Smooth muscle cell (in vitro differentiated cells): ENCODE measurements around the gene DKC1. TPM values are rescaled to one million over a fixed set of nuclear protein-coding genes. Genes with fewer than 3 reads are reported as not detected.
"Not testable (repeated sequence)": the region's sequence is repeated elsewhere in the genome, so short reads cannot be mapped to it uniquely, and the experiment has no call there.

ENCODE experiments used
- DNase-seq: peaks from one replicate; lab custom pipeline; 2025; ENCODE audit not compliant: unreplicated experiment; lab: John Stamatoyannopoulos, UW
- H2AFZ ChIP-seq: fragments of 200-600 bp; sonication (generic); 2 replicates; pipeline ENCODE4 v1.6.0; 2016; ENCODE audit warnings: antibody characterized with exemption, low read depth, mild to moderate bottlenecking
- H3F3A ChIP-seq: fragments of 200-600 bp; sonication (generic); 2 replicates; pipeline ENCODE4 v1.6.0; 2017; ENCODE audit warnings: antibody characterized with exemption, low read depth
- H3K27ac ChIP-seq: fragments of 200-600 bp; sonication (generic); 2 replicates; pipeline ENCODE4 v1.5.1; 2016; ENCODE audit warnings: low read depth, mild to moderate bottlenecking
- H3K27me3 ChIP-seq: fragments of 200-600 bp; sonication (generic); 2 replicates; pipeline ENCODE4 v1.6.1; 2016; ENCODE audit warnings: low read depth, mild to moderate bottlenecking
- H3K36me3 ChIP-seq: fragments of 200-600 bp; sonication (generic); 2 replicates; pipeline ENCODE4 v1.5.1; 2016; ENCODE audit warnings: low read depth
- H3K4me1 ChIP-seq: fragments of 200-600 bp; sonication (generic); 2 replicates; pipeline ENCODE4 v1.5.1; 2016; ENCODE audit warnings: low read depth
- H3K4me2 ChIP-seq: fragments of 200-600 bp; sonication (generic); 2 replicates; pipeline ENCODE4 v1.6.0; 2016; ENCODE audit warnings: mild to moderate bottlenecking
- H3K4me3 ChIP-seq: fragments of 200-600 bp; sonication (generic); 2 replicates; pipeline ENCODE4 v1.5.1; 2016; ENCODE audit warnings: mild to moderate bottlenecking
- H3K79me2 ChIP-seq: fragments of 200-600 bp; sonication (generic); 2 replicates; pipeline ENCODE4 v1.6.0; 2016; ENCODE audit warnings: low read depth, mild to moderate bottlenecking
- H3K9ac ChIP-seq: fragments of 200-600 bp; sonication (generic); 2 replicates; pipeline ENCODE4 v1.6.0; 2016; ENCODE audit warnings: low read depth
- H3K9me3 ChIP-seq: fragments of 200-600 bp; sonication (generic); replicated peaks from 2 replicates; pipeline ENCODE4 v1.5.1; 2016; ENCODE audit warnings: low read depth
- H4K20me1 ChIP-seq: fragments of 200-600 bp; sonication (generic); 2 replicates; pipeline ENCODE4 v1.6.0; 2016; ENCODE audit warnings: low read depth
- WGBS: methylation state at CpG from one replicate; pipeline ENCODE4 v1.1.7; 2016; ENCODE audit warnings: low lambda C conversion rate; 5-methylcytosine and 5-hydroxymethylcytosine counted together
- polyA plus RNA-seq: library from polyadenylated mRNA; unstranded; fragments of >200 nt; fragmentation: Nextera tagmentation; extraction: Ambion mirVana; gene quantifications from 2 replicates; pipeline ENCODE4 v1.2.1, GENCODE V29; 2016
- small RNA-seq: library from RNA; depleted of rRNA; stranded (forward); fragments of <200 nt; gene quantifications from one replicate; pipeline ENCODE3, GENCODE V24; 2014
- total RNA-seq: library from RNA; depleted of rRNA; stranded (reverse); fragments of >200 nt; gene quantifications from 2 replicates; pipeline ENCODE4 v1.2.3, GENCODE V29; 2014
- TF ChIP-seq, protein P1 (sequence below): fragments of 200-600 bp; sonication (generic); IDR thresholded peaks from 2 replicates; pipeline ENCODE4 v1.5.1; 2017; ENCODE audit warnings: borderline replicate concordance, mild to moderate bottlenecking, antibody characterized with exemption; ENCODE audit not compliant: insufficient read depth, poor library complexity, severe bottlenecking

Gene DKC1
- total and polyA plus RNA-seq, 2 experiments from 2014 or later, result 18.7 to 35.1 TPM

DNA sequence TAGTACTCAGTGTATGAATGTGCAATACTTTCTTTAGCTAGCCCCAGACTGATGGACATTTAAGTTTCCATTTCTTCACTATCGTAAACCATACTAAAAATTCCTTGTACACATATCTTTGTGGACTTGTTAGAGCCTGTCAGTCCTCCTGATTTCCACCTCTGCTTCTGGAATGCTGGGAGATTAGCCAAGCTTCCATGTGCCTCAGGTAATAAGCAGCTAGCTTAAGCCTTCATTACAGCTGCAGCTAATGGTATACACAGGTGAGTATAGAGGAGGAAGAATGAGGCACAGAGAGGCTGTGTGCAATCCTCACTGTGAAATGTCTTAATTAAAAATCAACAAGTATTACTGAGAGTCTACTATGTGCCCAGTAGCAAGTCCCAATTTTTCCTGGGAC is 62.0 kb downstream of the DKC1 start:
- Histone ChIP-seq H3K4me1 (no peaks in the 10 kb centered on the region), H3K27ac (no peak overlapping the region), H3K4me2 (no peak overlapping the region), H3K79me2 (no peaks in the 10 kb centered on the region), H2AFZ (no peak overlapping the region), H4K20me1 (no peaks in the 10 kb centered on the region), H3F3A (no peaks in the 10 kb centered on the region), H3K36me3 (no peaks in the 10 kb centered on the region), H3K27me3 (no peaks in the 10 kb centered on the region), H3K4me3 (no peak overlapping the region), H3K9me3 (no peaks in the 10 kb centered on the region), H3K9ac (no peak overlapping the region)
- DNase-seq, result no peak
- TF ChIP-seq, protein P1, sequence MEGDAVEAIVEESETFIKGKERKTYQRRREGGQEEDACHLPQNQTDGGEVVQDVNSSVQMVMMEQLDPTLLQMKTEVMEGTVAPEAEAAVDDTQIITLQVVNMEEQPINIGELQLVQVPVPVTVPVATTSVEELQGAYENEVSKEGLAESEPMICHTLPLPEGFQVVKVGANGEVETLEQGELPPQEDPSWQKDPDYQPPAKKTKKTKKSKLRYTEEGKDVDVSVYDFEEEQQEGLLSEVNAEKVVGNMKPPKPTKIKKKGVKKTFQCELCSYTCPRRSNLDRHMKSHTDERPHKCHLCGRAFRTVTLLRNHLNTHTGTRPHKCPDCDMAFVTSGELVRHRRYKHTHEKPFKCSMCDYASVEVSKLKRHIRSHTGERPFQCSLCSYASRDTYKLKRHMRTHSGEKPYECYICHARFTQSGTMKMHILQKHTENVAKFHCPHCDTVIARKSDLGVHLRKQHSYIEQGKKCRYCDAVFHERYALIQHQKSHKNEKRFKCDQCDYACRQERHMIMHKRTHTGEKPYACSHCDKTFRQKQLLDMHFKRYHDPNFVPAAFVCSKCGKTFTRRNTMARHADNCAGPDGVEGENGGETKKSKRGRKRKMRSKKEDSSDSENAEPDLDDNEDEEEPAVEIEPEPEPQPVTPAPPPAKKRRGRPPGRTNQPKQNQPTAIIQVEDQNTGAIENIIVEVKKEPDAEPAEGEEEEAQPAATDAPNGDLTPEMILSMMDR, result no peak
- 81% methylated on average over 1 of the region's 1 CpG for WGBS

DNA sequence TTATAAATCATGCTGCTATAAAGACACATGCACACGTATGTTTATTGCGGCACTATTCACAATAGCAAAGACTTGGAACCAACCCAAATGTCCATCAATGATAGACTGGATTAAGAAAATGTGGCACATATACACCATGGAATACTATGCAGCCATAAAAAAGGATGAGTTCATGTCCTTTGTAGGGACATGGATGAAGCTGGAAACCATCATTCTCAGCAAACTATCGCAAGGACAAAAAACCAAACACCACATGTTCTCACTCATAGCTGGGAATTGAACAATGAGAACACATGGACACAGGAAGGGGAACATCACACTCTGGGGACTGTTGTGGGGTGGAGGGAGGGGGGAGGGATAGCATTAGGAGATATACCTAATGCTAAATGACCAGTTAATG is 62.9 kb downstream of the DKC1 start:
- not testable (repeated sequence) for H3K9ac ChIP-seq, H3K4me3 ChIP-seq, H3K9me3 ChIP-seq, H3K27me3 ChIP-seq, H3K36me3 ChIP-seq, H3K4me1 ChIP-seq, H3F3A ChIP-seq, H3K4me2 ChIP-seq, H2AFZ ChIP-seq, DNase-seq, H3K27ac ChIP-seq, H3K79me2 ChIP-seq, H4K20me1 ChIP-seq
- WGBS, result 91% methylated on average over 3 of the region's 3 CpGs

Small RNAs within 50 kb of the gene (small RNA-seq; reads per million reads assigned to genes)
- not detected for gene SNORA36A

Other genes starting within 250 kb of the DKC1 start
- gene FAM3A, start 246.6 kb upstream of the DKC1 start, total RNA-seq, result 13.6 and 16.0 TPM in 2 replicates
- 49.1 and 53.7 TPM in 2 replicates for gene FAM3A, start 246.6 kb upstream of the DKC1 start, polyA plus RNA-seq
- 32.9 and 37.9 TPM in 2 replicates for gene G6PD, start 216.0 kb upstream of the DKC1 start, total RNA-seq
- 12.9 and 13.5 TPM in 2 replicates for gene G6PD, start 216.0 kb upstream of the DKC1 start, polyA plus RNA-seq
- gene IKBKG, start 215.2 kb upstream of the DKC1 start, total RNA-seq, result 8.3 and 12.5 TPM in 2 replicates
- gene IKBKG, start 215.2 kb upstream of the DKC1 start, polyA plus RNA-seq, result 25.4 and 32.0 TPM in 2 replicates
- gene CTAG1A, start 177.7 kb upstream of the DKC1 start, total RNA-seq, result not detected in 2 replicates
- gene CTAG1A, start 177.7 kb upstream of the DKC1 start, polyA plus RNA-seq, result not detected in 2 replicates
- not detected in 2 replicates for gene CTAG1B, start 143.6 kb upstream of the DKC1 start, total RNA-seq
- gene CTAG1B, start 143.6 kb upstream of the DKC1 start, polyA plus RNA-seq, result not detected in 2 replicates
- gene CTAG2, start 109.3 kb upstream of the DKC1 start, total RNA-seq, result not detected in 2 replicates
- not detected in 2 replicates for gene CTAG2, start 109.3 kb upstream of the DKC1 start, polyA plus RNA-seq
- gene GAB3, start 11.8 kb upstream of the DKC1 start, total RNA-seq, result 0.63 and 0.72 TPM in 2 replicates
- gene GAB3, start 11.8 kb upstream of the DKC1 start, polyA plus RNA-seq, result 0.39 and 0.80 TPM in 2 replicates
- gene MPP1, start 42.6 kb downstream of the DKC1 start, total RNA-seq, result 15.1 and 21.0 TPM in 2 replicates
- 11.6 and 17.5 TPM in 2 replicates for gene MPP1, start 42.6 kb downstream of the DKC1 start, polyA plus RNA-seq
- gene SMIM9, start 71.8 kb downstream of the DKC1 start, total RNA-seq, result not detected in 2 replicates
- not detected in 2 replicates for gene SMIM9, start 71.8 kb downstream of the DKC1 start, polyA plus RNA-seq
- gene F8A1, start 123.5 kb downstream of the DKC1 start, total RNA-seq, result 4.8 and 7.5 TPM in 2 replicates
- gene F8A1, start 123.5 kb downstream of the DKC1 start, polyA plus RNA-seq, result 38.2 and 49.6 TPM in 2 replicates